ENCODE data around the gene SCRN3. TPM values are rescaled to one million over a fixed set of nuclear protein-coding genes. Genes with fewer than 3 reads are reported as not detected.
"Not testable (repeated sequence)": the region's sequence is repeated elsewhere in the genome, so short reads cannot be mapped to it uniquely, and the experiment has no call there.

The SCRN3 gene
- total and polyA plus RNA-seq, 2 experiments from 2014 or later = 19.9 to 31.4 TPM

DNA sequence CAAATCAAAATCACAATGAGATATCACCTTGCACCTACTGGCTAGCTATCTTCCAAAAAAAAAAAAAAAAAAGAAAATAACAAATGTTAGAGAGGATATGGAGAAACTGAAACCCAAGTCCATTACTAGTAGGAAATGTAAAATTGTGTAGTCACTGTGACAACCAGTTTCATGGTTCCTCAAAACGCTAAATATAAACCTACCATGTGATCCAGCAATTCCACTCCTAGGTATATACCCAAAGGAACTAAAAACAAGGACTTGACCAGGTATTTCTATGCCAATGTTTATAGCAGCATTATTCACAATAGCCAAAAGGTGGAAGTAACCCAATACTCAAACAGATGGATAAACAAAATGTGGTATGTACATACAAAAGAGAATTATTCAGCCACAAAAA lies 11.7 kb upstream of the SCRN3 start:
- no peaks in the 10 kb centered on the region for H3K9me3 ChIP-seq (ENCODE audit: low read depth)
- H4K20me1 ChIP-seq (ENCODE audit: insufficient read depth, poor library complexity, severe bottlenecking) = peaks cover 5% of the 10 kb centered on the region
- DNase-seq (ENCODE audit: low spot score) = no peak
- H3K4me3 ChIP-seq = no peak overlapping the region
- no peak overlapping the region for H3K27ac ChIP-seq
- H3K9me2 ChIP-seq (replicated peaks; ENCODE audit: insufficient read depth) = no peaks in the 10 kb centered on the region
- WGBS (ENCODE audit: low lambda C conversion rate, missing lambda C conversion rate) = 100% methylated on average over 1 of the region's 1 CpG
- H3K27me3 ChIP-seq = no peaks in the 10 kb centered on the region
- no peak overlapping the region for H2AFZ ChIP-seq
- H3K79me2 ChIP-seq = peaks cover 60% of the 10 kb centered on the region
- H3K4me1 ChIP-seq (ENCODE audit: insufficient read depth) = no peaks in the 10 kb centered on the region
- no peak overlapping the region for H3K4me2 ChIP-seq
- TF ChIP-seq EZH2 (IDR thresholded peaks at IDR 0.05; ENCODE audit: borderline replicate concordance) (no peak), EZH2phosphoT487 (IDR thresholded peaks at IDR 0.05; ENCODE audit: low read depth, severe bottlenecking, unreplicated experiment) (no peak)
- TF ChIP-seq, protein P1, sequence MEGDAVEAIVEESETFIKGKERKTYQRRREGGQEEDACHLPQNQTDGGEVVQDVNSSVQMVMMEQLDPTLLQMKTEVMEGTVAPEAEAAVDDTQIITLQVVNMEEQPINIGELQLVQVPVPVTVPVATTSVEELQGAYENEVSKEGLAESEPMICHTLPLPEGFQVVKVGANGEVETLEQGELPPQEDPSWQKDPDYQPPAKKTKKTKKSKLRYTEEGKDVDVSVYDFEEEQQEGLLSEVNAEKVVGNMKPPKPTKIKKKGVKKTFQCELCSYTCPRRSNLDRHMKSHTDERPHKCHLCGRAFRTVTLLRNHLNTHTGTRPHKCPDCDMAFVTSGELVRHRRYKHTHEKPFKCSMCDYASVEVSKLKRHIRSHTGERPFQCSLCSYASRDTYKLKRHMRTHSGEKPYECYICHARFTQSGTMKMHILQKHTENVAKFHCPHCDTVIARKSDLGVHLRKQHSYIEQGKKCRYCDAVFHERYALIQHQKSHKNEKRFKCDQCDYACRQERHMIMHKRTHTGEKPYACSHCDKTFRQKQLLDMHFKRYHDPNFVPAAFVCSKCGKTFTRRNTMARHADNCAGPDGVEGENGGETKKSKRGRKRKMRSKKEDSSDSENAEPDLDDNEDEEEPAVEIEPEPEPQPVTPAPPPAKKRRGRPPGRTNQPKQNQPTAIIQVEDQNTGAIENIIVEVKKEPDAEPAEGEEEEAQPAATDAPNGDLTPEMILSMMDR (IDR thresholded peaks at IDR 0.05; ENCODE audit: poor library complexity) = no peak
- no peaks in the 10 kb centered on the region for H3K36me3 ChIP-seq (replicated peaks; ENCODE audit: insufficient read depth, low read depth)

DNA sequence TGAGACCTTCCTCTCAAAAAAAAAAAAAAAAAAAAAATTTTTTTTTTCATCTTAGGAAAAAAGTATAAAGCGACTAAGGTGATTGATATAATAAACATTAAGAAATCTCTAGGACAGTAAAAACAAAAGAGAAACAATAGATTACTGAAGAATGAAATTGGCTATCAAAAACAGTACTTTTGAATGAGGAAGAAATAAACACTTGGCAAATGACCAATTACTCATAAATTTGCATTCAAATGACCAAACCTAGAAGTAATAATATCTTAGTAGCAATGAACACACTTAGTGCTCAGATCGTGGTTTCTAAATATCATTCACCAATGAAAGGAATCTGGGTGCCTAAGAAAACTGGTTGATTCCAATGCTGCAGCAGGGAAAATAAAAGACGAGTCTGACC lies 10.3 kb upstream of the SCRN3 start:
- Histone ChIP-seq H3K4me2 (no peak overlapping the region), H3K9me3 (ENCODE audit: low read depth) (no peaks in the 10 kb centered on the region), H3K27ac (no peak overlapping the region), H3K36me3 (replicated peaks; ENCODE audit: insufficient read depth, low read depth) (no peaks in the 10 kb centered on the region), H3K79me2 (peaks cover 69% of the 10 kb centered on the region), H3K4me3 (no peak overlapping the region), H2AFZ (no peak overlapping the region), H4K20me1 (ENCODE audit: insufficient read depth, poor library complexity, severe bottlenecking) (peaks cover 5% of the 10 kb centered on the region), H3K9me2 (replicated peaks; ENCODE audit: insufficient read depth) (no peaks in the 10 kb centered on the region), H3K27me3 (no peaks in the 10 kb centered on the region), H3K4me1 (ENCODE audit: insufficient read depth) (no peaks in the 10 kb centered on the region)
- no peak for DNase-seq (ENCODE audit: low spot score)
- TF ChIP-seq EZH2phosphoT487 (IDR thresholded peaks at IDR 0.05; ENCODE audit: low read depth, severe bottlenecking, unreplicated experiment) = no peak
- no peak for TF ChIP-seq EZH2 (IDR thresholded peaks at IDR 0.05; ENCODE audit: borderline replicate concordance)
- TF ChIP-seq, protein P1 (IDR thresholded peaks at IDR 0.05; ENCODE audit: poor library complexity) = no peak
- whole genome bisulfite sequencing (ENCODE audit: low lambda C conversion rate, missing lambda C conversion rate) = 95% methylated on average over 3 of the region's 3 CpGs

DNA sequence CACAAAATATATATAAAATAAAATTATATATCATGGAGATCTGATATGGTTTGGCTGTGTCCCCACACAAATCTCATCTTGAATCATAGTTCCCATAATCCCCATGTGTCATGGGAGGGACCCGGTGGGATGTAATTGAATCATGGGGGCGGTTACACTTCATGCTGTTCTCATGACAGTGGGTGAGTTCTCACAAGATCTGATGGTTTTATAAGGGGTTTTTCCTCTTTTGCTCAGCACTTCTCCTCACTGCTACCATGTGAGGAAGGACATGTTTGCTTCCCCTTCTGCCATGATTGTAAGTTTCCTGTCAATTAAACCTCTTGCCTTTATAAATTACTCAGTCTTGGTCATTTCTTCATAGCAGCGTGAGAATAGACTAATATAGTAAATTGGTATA lies 6.8 kb upstream of the SCRN3 start:
- not testable (repeated sequence) for H2AFZ ChIP-seq; H3K4me3 ChIP-seq; H3K36me3 ChIP-seq (replicated peaks; ENCODE audit: insufficient read depth, low read depth); DNase-seq (ENCODE audit: low spot score); H3K9me3 ChIP-seq (ENCODE audit: low read depth); H3K4me2 ChIP-seq; H3K9me2 ChIP-seq (replicated peaks; ENCODE audit: insufficient read depth); H3K27ac ChIP-seq; H3K27me3 ChIP-seq; H4K20me1 ChIP-seq (ENCODE audit: insufficient read depth, poor library complexity, severe bottlenecking)
- Histone ChIP-seq H3K79me2 (peaks cover 89% of the 10 kb centered on the region), H3K4me1 (ENCODE audit: insufficient read depth) (peaks cover 12% of the 10 kb centered on the region)
- 97% methylated on average over 3 of the region's 3 CpGs for WGBS (ENCODE audit: low lambda C conversion rate, missing lambda C conversion rate)

DNA sequence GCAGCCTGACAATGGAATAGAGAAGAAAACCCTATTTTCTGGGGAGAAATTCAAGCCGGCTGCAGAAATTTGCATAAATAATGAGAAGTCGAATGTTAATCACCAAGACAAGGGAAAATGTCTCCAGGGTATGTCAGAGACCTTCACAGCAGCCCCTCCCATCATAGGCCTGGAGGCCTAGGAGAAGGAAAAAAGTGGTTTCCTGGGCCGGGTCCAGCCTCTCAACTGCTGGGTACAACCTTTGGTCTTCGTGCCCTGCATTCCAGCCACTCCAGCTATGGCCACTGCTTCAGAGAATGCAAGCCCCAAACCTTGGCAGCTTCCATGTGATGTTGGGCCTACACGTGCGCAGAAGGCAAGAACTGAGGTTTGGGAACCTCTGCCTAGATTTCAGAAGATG lies 6.0 kb upstream of the SCRN3 start:
- H3K9me2 ChIP-seq (replicated peaks; ENCODE audit: insufficient read depth) = no peaks in the 10 kb centered on the region
- 92% methylated on average over 6 of the region's 6 CpGs for WGBS (ENCODE audit: low lambda C conversion rate, missing lambda C conversion rate)
- H3K79me2 ChIP-seq = peaks cover 89% of the 10 kb centered on the region
- no peaks in the 10 kb centered on the region for H4K20me1 ChIP-seq (ENCODE audit: insufficient read depth, poor library complexity, severe bottlenecking)
- TF ChIP-seq, protein P1 (IDR thresholded peaks at IDR 0.05; ENCODE audit: poor library complexity) = no peak
- TF ChIP-seq EZH2phosphoT487 (IDR thresholded peaks at IDR 0.05; ENCODE audit: low read depth, severe bottlenecking, unreplicated experiment) (no peak), EZH2 (IDR thresholded peaks at IDR 0.05; ENCODE audit: borderline replicate concordance) (no peak)
- H3K4me3 ChIP-seq = no peak overlapping the region
- H3K4me2 ChIP-seq = no peak overlapping the region
- no peaks in the 10 kb centered on the region for H3K36me3 ChIP-seq (replicated peaks; ENCODE audit: insufficient read depth, low read depth)
- no peaks in the 10 kb centered on the region for H3K9me3 ChIP-seq (ENCODE audit: low read depth)
- H3K4me1 ChIP-seq (ENCODE audit: insufficient read depth) = peaks cover 20% of the 10 kb centered on the region
- DNase-seq (ENCODE audit: low spot score) = no peak
- H3K27ac ChIP-seq = no peak overlapping the region
- no peak overlapping the region for H2AFZ ChIP-seq
- no peaks in the 10 kb centered on the region for H3K27me3 ChIP-seq

DNA sequence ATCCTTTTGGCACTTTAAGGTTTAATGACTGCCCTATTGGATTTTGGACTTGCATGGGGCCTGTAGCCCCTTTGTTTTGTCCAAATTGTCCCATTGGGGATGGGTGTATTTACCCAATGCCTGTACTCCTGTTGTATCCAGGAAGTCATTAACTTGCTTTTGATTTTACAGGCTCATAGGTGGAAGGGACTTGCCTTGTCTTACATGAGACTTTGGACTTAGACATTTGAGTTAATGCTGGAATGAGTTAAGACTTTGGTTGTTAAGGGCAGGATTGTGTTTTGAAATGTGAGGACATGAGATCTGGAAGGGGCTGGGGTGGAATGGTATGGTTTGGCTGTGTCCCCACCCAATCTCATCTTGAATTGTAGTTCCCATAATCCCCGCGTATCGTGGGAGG lies 5.2 kb upstream of the SCRN3 start:
- Histone ChIP-seq H3K4me1 (ENCODE audit: insufficient read depth) (peaks cover 22% of the 10 kb centered on the region), H3K79me2 (peaks cover 90% of the 10 kb centered on the region)
- not testable (repeated sequence) for H3K9me3 ChIP-seq (ENCODE audit: low read depth); H3K36me3 ChIP-seq (replicated peaks; ENCODE audit: insufficient read depth, low read depth); H3K27ac ChIP-seq; H2AFZ ChIP-seq; H4K20me1 ChIP-seq (ENCODE audit: insufficient read depth, poor library complexity, severe bottlenecking); H3K9me2 ChIP-seq (replicated peaks; ENCODE audit: insufficient read depth); H3K4me3 ChIP-seq; H3K27me3 ChIP-seq; DNase-seq (ENCODE audit: low spot score); H3K4me2 ChIP-seq
- 100% methylated on average over 3 of the region's 3 CpGs for WGBS (ENCODE audit: low lambda C conversion rate, missing lambda C conversion rate)

Data from hepatocyte (in vitro differentiated cells).